Cerebellar nuclear complex (tissue), 1 donor: ENCODE data around the gene TSNAXIP1.
"Not testable (repeated sequence)": the region's sequence is repeated elsewhere in the genome, so short reads cannot be mapped to it uniquely, and the experiment has no call there.

Experiments used
- DNase-seq, 2 experiments: peaks; one replicate each; lab custom pipeline; 2025; lab: John Stamatoyannopoulos, UW

Gene TSNAXIP1

GRCh38 chr16:67860589-67861398, 54.1 kb downstream of the TSNAXIP1 start:
- no peak for DNase-seq

- DNase-seq, result no peak
Measured at GRCh38 chr16:67861877-67862276, 55.2 kb downstream of the TSNAXIP1 start.

- peak; percentile 78 to 79 for DNase-seq
Measured at GRCh38 chr16:67862623-67863583, 56.2 kb downstream of the TSNAXIP1 start.

GRCh38 chr16:67864044-67864443, 57.4 kb downstream of the TSNAXIP1 start:
- not testable (repeated sequence) for DNase-seq

- DNase-seq, result no peak
Measured at GRCh38 chr16:67864594-67864993, 57.9 kb downstream of the TSNAXIP1 start.

- no peak for DNase-seq
Measured at GRCh38 chr16:67865318-67865717, 58.6 kb downstream of the TSNAXIP1 start.

GRCh38 chr16:67868290-67868689, 61.6 kb downstream of the TSNAXIP1 start:
- no peak for DNase-seq

- DNase-seq, result no peak
Measured at GRCh38 chr16:67869653-67870052, 63.0 kb downstream of the TSNAXIP1 start.

- DNase-seq, result no peak
Measured at GRCh38 chr16:67871256-67871655, 64.6 kb downstream of the TSNAXIP1 start.

GRCh38 chr16:67872131-67872630, 65.5 kb downstream of the TSNAXIP1 start:
- DNase-seq, result no peak

- DNase-seq, result no peak
Measured at GRCh38 chr16:67872631-67873434, 66.1 kb downstream of the TSNAXIP1 start, which contains the start of gene EDC4. TSS of gene EDC4 (plus strand) at chr16:67873052. CDS start at chr16:67873262, 210 bp downstream.

GRCh38 chr16:67873435-67874370, 67.0 kb downstream of the TSNAXIP1 start:
- no peak for DNase-seq

- no peak for DNase-seq
Measured at GRCh38 chr16:67874372-67874771, 67.7 kb downstream of the TSNAXIP1 start.

- no peak for DNase-seq
Measured at GRCh38 chr16:67877064-67877463, 70.4 kb downstream of the TSNAXIP1 start.
